H1 (cell line): ENCODE measurements around the gene ALG6. TPM values are rescaled to one million over a fixed set of nuclear protein-coding genes. Genes with fewer than 3 reads are reported as not detected.

ENCODE experiments used
- CTCF ChIA-PET: fragments of 300-600 bp; sonication (Branson Sonifier 250); formaldehyde crosslinking; loops from one replicate; lab custom pipeline; 2021; ENCODE audit not compliant: partially characterized antibody; lab: Charles Lee
- POLR2A ChIA-PET: fragments of 300-600 bp; sonication (Branson Sonifier 250); formaldehyde crosslinking; loops from one replicate; lab custom pipeline; 2021; ENCODE audit warnings: inconsistent platforms; ENCODE audit not compliant: partially characterized antibody; lab: Charles Lee
- DNase-seq, 2 experiments: peaks; one replicate each; pipeline versions ENCODE4 v3.0.0 to v3.0.0-alpha.2; 2010 to 2022; ENCODE audit warnings: low spot score in 2 of 2, low read depth in 1 of 2, mixed read lengths in 1 of 2
- FAIRE-seq: peaks from 2 replicates; lab custom pipeline; 2011; peaks lifted over from hg19 to GRCh38; lab: Jason Lieb, UNC
- H2AFZ ChIP-seq: 2 replicates; pipeline ENCODE4 v1.8.1; 2012; ENCODE audit warnings: low read length, inconsistent platforms
- H2AK5ac ChIP-seq: 2 replicates; pipeline ENCODE4 v1.6.1; 2013; ENCODE audit warnings: low read depth, low read length
- H2BK120ac ChIP-seq: replicated peaks from 2 replicates; pipeline ENCODE3; 2013; ENCODE audit warnings: low read depth, low read length, inconsistent platforms
- H2BK12ac ChIP-seq: 2 replicates; pipeline ENCODE4 v1.6.1; 2013; ENCODE audit warnings: low read depth, low read length
- H2BK15ac ChIP-seq: 2 replicates; pipeline ENCODE4 v1.6.1; 2013; ENCODE audit warnings: low read length
- H2BK20ac ChIP-seq: 2 replicates; pipeline ENCODE4 v1.6.1; 2013; ENCODE audit warnings: low read length
- H2BK5ac ChIP-seq: 2 replicates; pipeline ENCODE4 v1.6.1; 2013; ENCODE audit warnings: low read depth, low read length
- H3K14ac ChIP-seq: 2 replicates; pipeline ENCODE4 v1.6.1; 2013; ENCODE audit warnings: inconsistent platforms; ENCODE audit not compliant: insufficient read length
- H3K18ac ChIP-seq: 2 replicates; pipeline ENCODE4 v1.6.1; 2013; ENCODE audit warnings: low read length; ENCODE audit errors: extremely low read depth
- H3K23ac ChIP-seq: 2 replicates; pipeline ENCODE4 v1.6.1; 2013; ENCODE audit warnings: inconsistent platforms; ENCODE audit not compliant: insufficient read length
- H3K23me2 ChIP-seq: 2 replicates; pipeline ENCODE4 v1.6.1; 2013; ENCODE audit warnings: low read depth, low read length
- H3K27ac ChIP-seq: 2 replicates; pipeline ENCODE4 v1.6.1; 2011; ENCODE audit warnings: low read depth, low read length, inconsistent platforms
- H3K27me3 ChIP-seq, 4 experiments: replicated peaks in 1 of 4; 1 replicate in 1 of 4; 2 replicates in 3 of 4; pipeline versions ENCODE4 v1.6.1 to v1.8.1; 2011 to 2013; ENCODE audit warnings: low read length in 3 of 4, mild to moderate bottlenecking in 3 of 4, inconsistent platforms in 2 of 4, mixed read lengths in 2 of 4, moderate library complexity in 1 of 4; ENCODE audit not compliant: control insufficient read depth in 3 of 4, insufficient read depth in 3 of 4; ENCODE audit errors: extremely low read depth in 1 of 4
- H3K36me3 ChIP-seq, 4 experiments: 2 replicates each; pipeline versions ENCODE4 v1.6.1 to v1.8.1; 2011 to 2013; ENCODE audit warnings: mild to moderate bottlenecking in 4 of 4, low read length in 3 of 4, moderate library complexity in 2 of 4, control low read depth in 1 of 4, inconsistent platforms in 1 of 4; ENCODE audit not compliant: insufficient read depth in 4 of 4, control insufficient read depth in 2 of 4
- H3K4ac ChIP-seq: replicated peaks from 2 replicates; pipeline ENCODE3; 2013; ENCODE audit warnings: low read length, low read depth, mixed read lengths, inconsistent platforms; ENCODE audit not compliant: insufficient read length
- H3K4me1 ChIP-seq, 4 experiments: replicated peaks in 1 of 4; 1 replicate in 1 of 4; 2 replicates in 3 of 4; pipeline versions ENCODE4 v1.6.1 to v1.8.1; 2011 to 2013; ENCODE audit warnings: low read length in 3 of 4, inconsistent platforms in 2 of 4, mixed read lengths in 1 of 4; ENCODE audit not compliant: insufficient read depth in 4 of 4, control insufficient read depth in 3 of 4
- H3K4me2 ChIP-seq, 2 experiments: 2 replicates each; pipeline versions ENCODE4 v1.6.1 to v1.8.1; 2011 to 2013; ENCODE audit warnings: low read depth in 2 of 2, low read length in 2 of 2, control low read depth in 1 of 2, inconsistent platforms in 1 of 2, mild to moderate bottlenecking in 1 of 2; ENCODE audit not compliant: insufficient read depth in 1 of 2
- H3K4me3 ChIP-seq, 4 experiments: fragments of 200-600, 300-600 bp in 1 of 4; sonication (generic), shearing (Covaris generic), sonication (Bioruptor Twin) in 1 of 4; 2 replicates each; pipeline versions ENCODE4 v1.5.1 to v1.8.1; 2011 to 2016; ENCODE audit warnings: low read length in 4 of 4, low read depth in 3 of 4, control low read depth in 2 of 4, inconsistent platforms in 2 of 4, mild to moderate bottlenecking in 2 of 4, mixed read lengths in 1 of 4, moderate library complexity in 1 of 4; ENCODE audit not compliant: insufficient read depth in 2 of 4; ENCODE audit errors: extremely low read depth in 1 of 4
- H3K56ac ChIP-seq: replicated peaks from 2 replicates; pipeline ENCODE3; 2013; ENCODE audit warnings: low read depth, mild to moderate bottlenecking, mixed read lengths, low read length, inconsistent platforms; ENCODE audit not compliant: insufficient read length
- H3K79me1 ChIP-seq: 2 replicates; pipeline ENCODE4 v1.6.1; 2013; ENCODE audit warnings: low read depth, low read length, control low read depth
- H3K79me2 ChIP-seq, 2 experiments: 2 replicates each; pipeline versions ENCODE4 v1.6.1 to v1.8.1; 2012 to 2013; ENCODE audit warnings: low read length in 2 of 2, mild to moderate bottlenecking in 2 of 2, inconsistent platforms in 1 of 2; ENCODE audit not compliant: insufficient read depth in 2 of 2, control insufficient read depth in 1 of 2
- H3K9ac ChIP-seq, 4 experiments: replicated peaks in 1 of 4; 1 replicate in 1 of 4; 2 replicates in 3 of 4; pipeline versions ENCODE4 v1.6.1 to v1.8.1; 2011 to 2013; ENCODE audit warnings: low read depth in 3 of 4, low read length in 3 of 4, control low read depth in 2 of 4, mild to moderate bottlenecking in 2 of 4, moderate library complexity in 2 of 4, inconsistent platforms in 1 of 4; ENCODE audit errors: extremely low read depth in 1 of 4
- H3K9me3 ChIP-seq, 2 experiments: 2 replicates each; pipeline versions ENCODE4 v1.6.1 to v1.8.1; 2012 to 2013; ENCODE audit warnings: mild to moderate bottlenecking in 2 of 2, moderate library complexity in 2 of 2, control low read depth in 1 of 2, inconsistent platforms in 1 of 2, low read depth in 1 of 2, low read length in 1 of 2, mixed read lengths in 1 of 2; ENCODE audit not compliant: insufficient read depth in 2 of 2
- H4K20me1 ChIP-seq, 2 experiments: replicated peaks in 1 of 2; 2 replicates each; pipeline versions ENCODE3 to v1.8.1; 2011 to 2013; ENCODE audit warnings: inconsistent platforms in 2 of 2, low read length in 2 of 2, mild to moderate bottlenecking in 1 of 2; ENCODE audit not compliant: insufficient read depth in 2 of 2, control insufficient read depth in 1 of 2
- H4K5ac ChIP-seq: 2 replicates; pipeline ENCODE4 v1.6.1; 2013; ENCODE audit warnings: low read length, low read depth, mixed read lengths, inconsistent platforms; ENCODE audit not compliant: insufficient read length
- H4K8ac ChIP-seq: 2 replicates; pipeline ENCODE4 v1.8.0; 2013; ENCODE audit warnings: mild to moderate bottlenecking, moderate library complexity, low read length, inconsistent platforms; ENCODE audit not compliant: insufficient read depth; ENCODE audit errors: extremely low read depth
- H4K91ac ChIP-seq: replicated peaks from 2 replicates; pipeline ENCODE3; 2013; ENCODE audit warnings: low read length, mixed read lengths, inconsistent platforms; ENCODE audit not compliant: insufficient read length
- CEBPB ChIP-seq: IDR thresholded peaks from 2 replicates; pipeline ENCODE4 v1.6.1; 2012; ENCODE audit warnings: low read depth, low read length
- CTBP2 ChIP-seq: IDR thresholded peaks from 2 replicates; pipeline ENCODE4 v1.7.0; 2011; ENCODE audit warnings: borderline replicate concordance, mild to moderate bottlenecking, moderate library complexity, mixed read lengths, low read length; ENCODE audit not compliant: insufficient read depth, insufficient read length
- CTCF ChIP-seq, 3 experiments: IDR thresholded peaks; 1 replicate in 2 of 3; 2 replicates in 1 of 3; pipeline versions ENCODE4 v1.5.1 to v1.6.1; 2011; ENCODE audit warnings: low read length in 3 of 3, mild to moderate bottlenecking in 3 of 3, inconsistent platforms in 2 of 3, low read depth in 1 of 3, moderate library complexity in 1 of 3; ENCODE audit not compliant: insufficient read depth in 1 of 3; ENCODE audit errors: control extremely low read depth in 1 of 3
- EP300 ChIP-seq, 2 experiments: IDR thresholded peaks; 1 replicate in 1 of 2; 2 replicates in 1 of 2; pipeline ENCODE4 v1.6.1; 2011 to 2012; ENCODE audit warnings: low read depth in 2 of 2, low read length in 2 of 2, mild to moderate bottlenecking in 2 of 2, borderline replicate concordance in 1 of 2, inconsistent platforms in 1 of 2, moderate library complexity in 1 of 2
- KDM1A ChIP-seq: fragments of 200-600, 300-600 bp; sonication (generic); IDR thresholded peaks from 2 replicates; pipeline ENCODE4 v1.7.1; 2016; ENCODE audit warnings: mild to moderate bottlenecking, low read length, borderline replicate concordance
- POU5F1 ChIP-seq: IDR thresholded peaks from 2 replicates; pipeline ENCODE4 v1.6.1; 2011; ENCODE audit warnings: low read depth, mild to moderate bottlenecking, low read length, moderate library complexity
- RAD21 ChIP-seq, 2 experiments: IDR thresholded peaks in 1 of 2; conservative IDR thresholded peaks in 1 of 2; 2 replicates each; pipeline ENCODE4 v1.6.1; 2011; ENCODE audit warnings: low read depth in 2 of 2, low read length in 2 of 2, improper control_type of control experiment in 1 of 2, inconsistent platforms in 1 of 2, mild to moderate bottlenecking in 1 of 2, moderate library complexity in 1 of 2
- polyA plus RNA-seq, 7 experiments: library from polyadenylated mRNA; depleted of rRNA in 3 of 7; stranded (reverse) in 5 of 7; unstranded in 2 of 7; fragments of >200 nt in 5 of 7; fragments of 200-250 nt in 2 of 7; gene quantifications; 1 replicate in 5 of 7; 2 replicates in 1 of 7; 4 replicates in 1 of 7; pipeline versions ENCODE4 v1.2.1 to v1.2.3, GENCODE V29; 2011 to 2013; ENCODE audit warnings: missing spikeins in 2 of 7, mixed read lengths in 2 of 7
- total RNA-seq: library from RNA; stranded (reverse); fragmentation: NEBNext Ultra II Directional; extraction: Animal tissue kit (Norgen Biotek cat#: 25700); gene quantifications from 2 replicates; pipeline ENCODE4 v1.2.1, GENCODE V29; 2021

ALG6 gene
- total and polyA plus RNA-seq, 2 of the 8 experiments (the other 6 are each of a cell fraction or from before 2014, with no cell fraction given) = 17.8 to 26.8 TPM

GRCh38 chr1:63454269-63454668 is 86.8 kb downstream of the ALG6 start:
- Histone ChIP-seq H4K8ac (no peak overlapping the region), H3K79me2 (no peaks in the 10 kb centered on the region), H3K9me3 (no peaks in the 10 kb centered on the region), H4K91ac (no peak overlapping the region), H3K23me2 (no peaks in the 10 kb centered on the region), H2BK5ac (no peak overlapping the region), H3K4me3 (no peak overlapping the region), H3K14ac (no peak overlapping the region), H2AFZ (no peak overlapping the region), H3K4me2 (no peak overlapping the region), H4K5ac (no peak overlapping the region), H2BK15ac (no peak overlapping the region), H2AK5ac (no peak overlapping the region)
- POLR2A ChIA-PET = interaction anchor here (0.8 kb wide), 1 partner anchor 482 kb away, joined by 4 read pairs; no protein-coding TSS in a partner anchor
- DNase-seq = no peak
- TF ChIP-seq CTCF (IDR thresholded peaks at IDR 0.05; ENCODE audit: control extremely low read depth in 1 of 3, insufficient read depth in 1 of 3, low read depth in 1 of 3, low read length in 3 of 3) = peak in 2 of 3 experiments; percentile 7 to 27; a peak in 2 of 4 replicates
- TF ChIP-seq KDM1A = no peak
- TF ChIP-seq CTBP2 = no peak
- TF ChIP-seq POU5F1 = no peak
- TF ChIP-seq EP300 (IDR thresholded peaks at IDR 0.05; ENCODE audit: borderline replicate concordance in 1 of 2, low read depth in 2 of 2, low read length in 2 of 2) = no peak
- no peak for TF ChIP-seq CEBPB
- TF ChIP-seq RAD21 (IDR thresholded peaks at IDR 0.05 in 1 of 2, conservative IDR thresholded peaks at IDR 0.05 in 1 of 2; ENCODE audit: low read depth in 2 of 2, low read length in 2 of 2) = peak; percentile 32 to 40
- TF ChIP-seq, all 59 proteins: peak for 2
- H2BK12ac ChIP-seq = no peak overlapping the region
- H3K9ac ChIP-seq = no peak overlapping the region
- H3K27me3 ChIP-seq = no peaks in the 10 kb centered on the region
- H3K23ac ChIP-seq = no peak overlapping the region
- no peaks in the 10 kb centered on the region for H3K36me3 ChIP-seq
- CTCF ChIA-PET = interaction anchor here (0.7 to 1.8 kb wide), 4 partner anchors 111 to 431 kb away, joined by 3 to 4 read pairs (median 3); no protein-coding TSS in a partner anchor
- no peaks in the 10 kb centered on the region for H3K4me1 ChIP-seq
- FAIRE-seq = no peak
- H2BK120ac ChIP-seq = no peak overlapping the region
- H3K18ac ChIP-seq = no peak overlapping the region
- no peak overlapping the region for H3K27ac ChIP-seq
- H3K79me1 ChIP-seq = no peaks in the 10 kb centered on the region
- no peaks in the 10 kb centered on the region for H4K20me1 ChIP-seq
- H2BK20ac ChIP-seq = no peak overlapping the region
- H3K4ac ChIP-seq = no peak overlapping the region
- no peak overlapping the region for H3K56ac ChIP-seq
